Activated naive CD4-positive, alpha-beta T cell (primary cell): ENCODE data around the gene KIT.
"Not testable (repeated sequence)": the region's sequence is repeated elsewhere in the genome, so short reads cannot be mapped to it uniquely, and the experiment has no call there.

ENCODE experiments used
- DNase-seq, 4 experiments: peaks; one replicate each; lab custom pipeline; 2025; lab: John Stamatoyannopoulos, UW

Gene KIT

DNA sequence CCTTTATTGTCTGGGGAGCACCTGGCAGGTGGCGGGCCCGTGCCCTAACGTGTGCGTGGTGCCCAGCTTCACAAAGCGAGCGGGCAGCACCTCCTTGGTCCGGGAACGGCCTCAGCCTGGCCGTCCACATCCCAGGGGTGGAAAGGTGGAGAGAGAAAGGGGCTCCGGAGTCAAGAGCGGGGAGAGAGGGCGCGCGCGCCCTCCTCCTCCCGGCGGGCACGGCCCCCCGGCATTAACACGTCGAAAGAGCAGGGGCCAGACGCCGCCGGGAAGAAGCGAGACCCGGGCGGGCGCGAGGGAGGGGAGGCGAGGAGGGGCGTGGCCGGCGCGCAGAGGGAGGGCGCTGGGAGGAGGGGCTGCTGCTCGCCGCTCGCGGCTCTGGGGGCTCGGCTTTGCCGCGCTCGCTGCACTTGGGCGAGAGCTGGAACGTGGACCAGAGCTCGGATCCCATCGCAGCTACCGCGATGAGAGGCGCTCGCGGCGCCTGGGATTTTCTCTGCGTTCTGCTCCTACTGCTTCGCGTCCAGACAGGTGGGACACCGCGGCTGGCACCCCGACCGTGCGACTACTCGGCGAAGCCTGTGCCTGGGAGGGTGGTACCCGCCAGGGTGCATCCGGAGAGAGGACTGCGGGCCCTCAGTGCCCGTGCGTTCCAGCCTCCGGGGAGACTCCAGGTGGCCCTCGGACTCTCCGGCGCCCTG, at the start of gene KIT:
Gene KIT (plus strand): TSS at position 407 of the 701 bp plus-strand sequence. CDS start 58 bp downstream, at position 465.
- DNase-seq: no peak

GRCh38 chr4:54609310-54609709, 48.4 kb upstream of the KIT start:
- DNase-seq: no peak

- DNase-seq: no peak
These were observed 43.6 kb upstream of the KIT start for GRCh38 chr4:54614149-54614548.

DNA sequence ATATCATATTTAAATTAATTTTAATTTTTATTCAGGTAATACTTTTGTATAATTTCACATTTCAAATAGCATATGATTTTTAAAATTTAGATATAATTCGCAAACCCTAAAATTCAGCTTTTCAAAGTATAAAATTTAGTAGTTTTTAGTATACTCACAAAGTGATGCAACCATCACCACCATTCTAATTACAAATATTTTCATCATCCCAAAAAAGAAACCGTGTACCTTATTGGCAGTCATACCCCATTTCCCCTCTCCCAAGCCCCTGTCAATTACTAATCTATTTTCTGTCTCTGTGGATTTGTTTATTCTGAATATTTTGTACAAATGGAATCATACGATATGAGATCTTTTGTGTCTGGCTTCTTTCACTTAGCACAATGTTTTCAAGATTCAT, 37.0 kb upstream of the KIT start:
- DNase-seq: no peak

GRCh38 chr4:54625391-54625790, 32.4 kb upstream of the KIT start:
- no peak for DNase-seq

GRCh38 chr4:54626113-54626512, 31.6 kb upstream of the KIT start:
- DNase-seq: no peak

DNA sequence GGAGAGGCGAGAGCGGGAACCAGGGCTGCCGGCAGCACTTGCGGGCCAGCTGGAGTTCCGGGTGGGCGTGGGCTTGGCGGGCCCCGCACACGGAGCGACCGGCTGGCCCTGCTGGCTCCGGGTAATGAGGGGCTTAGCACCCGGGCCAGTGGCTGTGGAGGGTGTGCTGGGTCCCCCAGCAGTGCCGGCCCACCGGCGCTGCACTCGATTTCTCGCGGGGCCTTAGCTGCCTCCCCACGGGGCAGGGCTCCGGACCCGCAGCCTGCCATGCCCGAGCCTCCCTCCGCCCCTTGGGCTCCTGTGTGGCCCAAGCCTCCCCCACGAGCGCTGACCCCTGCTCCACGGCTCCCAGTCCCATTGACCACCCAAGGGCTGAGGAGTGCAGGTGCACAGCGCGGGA, 25.2 kb upstream of the KIT start:
- no peak for DNase-seq

DNA sequence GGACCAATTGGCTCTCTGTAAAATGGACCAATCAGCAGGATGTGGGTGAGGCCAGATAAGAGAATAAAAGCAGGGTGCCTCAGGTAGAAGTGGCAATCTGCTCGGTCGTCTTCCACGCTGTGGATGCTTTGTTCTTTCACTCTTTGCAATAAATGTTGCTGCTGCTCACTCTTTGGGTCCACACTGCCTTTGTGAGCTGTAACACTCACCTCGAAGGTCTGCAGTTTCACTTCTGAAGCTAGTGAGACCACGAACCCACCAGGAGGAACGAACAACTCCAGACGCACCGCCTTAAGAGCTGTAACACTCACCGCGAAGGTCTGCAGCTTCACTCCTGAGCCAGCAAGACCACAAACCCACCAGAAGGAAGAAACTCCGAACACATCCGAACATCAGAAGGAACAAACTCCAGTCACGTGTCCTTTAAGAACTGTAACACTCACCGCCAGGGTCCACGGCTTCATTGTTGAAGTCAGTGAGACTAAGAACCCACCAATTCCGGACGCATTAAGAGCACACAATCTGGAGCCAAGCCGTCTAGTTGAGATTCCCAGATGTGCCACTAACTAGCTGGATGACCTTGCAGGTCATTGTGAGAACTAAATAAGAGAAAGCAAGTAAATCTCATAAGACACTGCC, 24.5 kb upstream of the KIT start:
- not testable (repeated sequence) for DNase-seq

GRCh38 chr4:54635318-54635717, 22.4 kb upstream of the KIT start:
- no peak for DNase-seq

- no peak for DNase-seq
These were observed 20.4 kb upstream of the KIT start for GRCh38 chr4:54637325-54637724.

- DNase-seq: not testable (repeated sequence)
These were observed 16.7 kb upstream of the KIT start for GRCh38 chr4:54641101-54641500.

GRCh38 chr4:54643172-54643571, 14.6 kb upstream of the KIT start:
- no peak for DNase-seq

DNA sequence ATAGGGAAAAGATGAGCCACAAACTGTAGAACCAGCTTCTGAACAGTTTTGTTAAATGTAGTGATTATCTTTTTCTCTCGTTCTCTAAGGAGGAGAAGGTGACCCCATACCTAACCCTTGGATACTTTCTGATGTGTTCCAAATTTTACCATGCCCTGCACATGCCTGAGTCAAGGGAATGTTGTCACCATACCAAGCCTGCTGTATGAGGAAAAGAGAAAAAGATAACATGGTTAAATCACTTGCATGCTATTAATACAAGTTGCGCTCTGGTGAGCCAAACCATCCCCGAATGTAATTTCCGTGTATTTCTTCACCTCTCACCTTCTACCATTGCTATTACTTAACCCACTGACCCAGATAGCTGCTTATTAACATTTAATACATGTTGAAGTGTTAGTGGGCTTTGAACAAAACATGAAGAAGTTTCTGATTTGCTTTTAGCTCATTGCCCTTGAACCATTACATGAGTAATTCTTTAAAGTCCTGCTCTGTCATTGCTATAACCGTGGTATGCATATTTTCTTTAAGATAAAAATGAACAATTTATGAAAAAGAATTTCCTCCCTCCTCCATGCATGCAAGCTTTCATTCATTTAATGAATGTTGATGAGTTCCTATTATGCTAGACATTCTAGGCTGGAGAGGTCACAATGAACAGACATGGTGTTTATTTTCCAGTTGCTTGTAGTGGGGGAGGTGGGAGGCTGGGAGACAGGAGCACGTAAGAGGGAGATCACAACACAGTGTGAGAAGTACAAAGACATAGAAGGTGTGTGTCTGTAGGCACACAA, 13.6 kb upstream of the KIT start:
- DNase-seq: no peak

- no peak for DNase-seq
These were observed 11.9 kb upstream of the KIT start for GRCh38 chr4:54645830-54646229.

- no peak for DNase-seq
These were observed 10.7 kb upstream of the KIT start for GRCh38 chr4:54647070-54647469.

- no peak for DNase-seq
These were observed 6.7 kb upstream of the KIT start for GRCh38 chr4:54651050-54651449.

DNA sequence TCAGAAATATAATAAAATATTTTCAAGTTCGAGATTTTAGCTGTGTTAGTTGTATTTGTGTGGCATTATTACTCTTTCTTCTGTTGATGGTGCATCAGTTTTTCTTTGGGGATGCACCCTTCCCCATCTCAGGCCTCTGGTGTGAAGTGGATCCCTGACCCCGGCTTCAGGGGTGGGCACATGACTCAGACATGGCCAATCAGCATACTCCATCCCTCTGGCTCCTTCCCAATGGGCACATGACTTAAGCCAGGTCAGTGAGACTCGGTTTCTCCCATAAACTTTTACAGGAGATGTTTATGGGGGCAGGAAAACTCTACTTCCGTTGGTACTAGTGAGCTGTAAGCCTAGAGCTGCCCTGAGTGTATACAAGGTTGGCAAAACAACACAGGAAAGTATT, 3.0 kb upstream of the KIT start:
- DNase-seq: no peak

DNA sequence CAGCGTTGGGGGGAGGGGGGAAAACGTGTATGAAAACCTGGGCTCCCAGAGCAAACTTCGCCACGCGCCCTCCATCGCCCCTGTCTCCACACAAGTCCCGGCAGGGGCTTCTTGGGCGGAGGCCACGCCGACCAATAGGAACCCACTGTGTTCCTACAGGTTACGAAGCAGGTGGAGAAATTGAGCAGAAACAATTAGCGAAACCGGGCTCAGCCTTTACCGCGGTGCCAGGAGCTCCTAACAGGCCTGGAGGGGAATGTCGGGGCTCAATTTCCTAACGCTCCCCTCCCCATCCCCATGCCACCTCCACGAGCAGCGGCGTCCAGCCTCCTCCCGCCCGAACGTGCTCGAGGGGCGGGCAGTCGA, 589 bp upstream of the KIT start:
- no peak for DNase-seq

DNA sequence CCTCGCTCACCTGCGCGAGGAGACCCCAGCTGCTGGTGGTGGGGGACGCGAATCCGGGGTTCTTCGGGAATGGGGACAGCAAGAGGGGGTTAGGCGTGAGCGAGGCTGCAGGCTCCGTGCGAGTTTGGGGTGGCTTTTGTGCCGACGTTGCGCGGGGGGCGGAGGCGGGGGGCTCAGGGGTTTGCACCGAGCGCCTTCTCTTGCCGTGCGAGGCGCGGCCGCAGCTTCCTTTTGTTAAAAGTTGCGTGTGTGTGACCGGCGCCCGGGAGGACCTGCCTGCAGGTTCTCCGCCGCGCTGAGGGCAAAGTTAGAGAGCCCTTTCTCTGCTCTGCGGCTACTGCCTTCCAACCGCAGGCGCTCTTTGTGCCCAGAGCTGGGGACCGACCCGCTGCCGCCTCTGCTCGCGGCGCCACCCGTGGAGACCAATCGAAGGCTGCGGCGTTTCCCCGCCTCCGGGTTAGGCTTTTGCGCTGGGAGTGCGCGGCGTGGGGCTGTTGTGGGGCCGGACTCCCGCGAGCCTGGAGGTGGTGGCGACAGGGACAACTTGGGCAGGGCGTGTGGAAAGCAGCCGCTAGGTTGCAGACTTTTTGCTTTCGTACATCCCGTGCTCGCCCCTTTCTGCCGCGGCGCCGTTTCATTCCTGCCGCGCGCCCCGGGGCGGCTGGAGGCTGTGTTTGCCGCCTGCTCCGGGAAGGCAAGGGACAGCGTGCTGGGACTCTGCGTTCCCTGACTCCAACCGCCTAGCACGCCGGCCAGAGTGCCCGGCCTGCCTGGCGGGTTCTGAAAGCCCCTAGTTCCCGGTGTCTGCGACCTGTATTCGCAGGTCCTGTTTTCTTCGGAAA, 716 bp downstream of the KIT start:
- DNase-seq: no peak

DNA sequence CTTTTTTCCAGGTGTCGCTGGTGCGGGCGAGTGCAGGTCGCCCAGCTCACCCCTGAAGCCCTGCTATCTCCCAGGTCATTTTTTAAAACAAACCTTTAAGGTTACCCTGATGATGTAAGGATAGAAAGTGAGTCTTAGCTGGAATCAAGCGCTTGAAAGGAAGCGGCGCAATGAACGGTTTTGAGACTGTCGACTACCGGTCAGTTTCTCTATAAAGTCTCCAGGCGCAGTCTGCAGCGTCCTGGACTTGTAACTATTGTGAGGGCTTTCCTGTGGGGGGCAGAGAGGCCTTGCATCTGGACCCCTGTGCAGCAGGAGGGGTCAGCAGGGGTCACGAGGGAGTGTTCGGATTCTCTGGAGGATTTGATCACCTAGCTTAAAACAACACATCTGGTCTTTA, 1.6 kb downstream of the KIT start:
- no peak for DNase-seq

- DNase-seq: no peak
These were observed 2.2 kb downstream of the KIT start for GRCh38 chr4:54659749-54660535.
